Measurements from ENCODE around the gene PDE11A.

Gene PDE11A

GRCh38 chr2:177669201-177669600 is 403.4 kb downstream of the PDE11A start:
- no peaks in the 10 kb centered on the region for H3K27me3 ChIP-seq (ENCODE audit: control insufficient read depth in 2 of 2, insufficient read depth in 2 of 2, low read length in 2 of 2)
- H3K9ac ChIP-seq (ENCODE audit: low read depth in 1 of 2, low read length in 2 of 2) = no peak overlapping the region
- H3K27ac ChIP-seq (ENCODE audit: low read depth in 2 of 2, low read length in 2 of 2) = no peak overlapping the region
- H3K4me1 ChIP-seq (ENCODE audit: control insufficient read depth in 2 of 2, insufficient read depth in 2 of 2, low read length in 2 of 2) = no peaks in the 10 kb centered on the region
- H3K9me3 ChIP-seq (ENCODE audit: control insufficient read depth in 2 of 2, low read length in 2 of 2) = no peaks in the 10 kb centered on the region
- H3K36me3 ChIP-seq (ENCODE audit: control insufficient read depth in 2 of 2, insufficient read depth in 2 of 2, low read length in 2 of 2) = no peaks in the 10 kb centered on the region
- H3K4me3 ChIP-seq (ENCODE audit: low read length in 2 of 2) = no peak overlapping the region

GRCh38 chr2:177668617-177669016 is 404.0 kb downstream of the PDE11A start:
- Histone ChIP-seq H3K4me1 (ENCODE audit: control insufficient read depth in 2 of 2, insufficient read depth in 2 of 2, low read length in 2 of 2) (no peaks in the 10 kb centered on the region), H3K9ac (ENCODE audit: low read depth in 1 of 2, low read length in 2 of 2) (no peak overlapping the region), H3K27ac (ENCODE audit: low read depth in 2 of 2, low read length in 2 of 2) (no peak overlapping the region), H3K9me3 (ENCODE audit: control insufficient read depth in 2 of 2, low read length in 2 of 2) (no peaks in the 10 kb centered on the region), H3K27me3 (ENCODE audit: control insufficient read depth in 2 of 2, insufficient read depth in 2 of 2, low read length in 2 of 2) (no peaks in the 10 kb centered on the region), H3K36me3 (ENCODE audit: control insufficient read depth in 2 of 2, insufficient read depth in 2 of 2, low read length in 2 of 2) (no peaks in the 10 kb centered on the region), H3K4me3 (ENCODE audit: low read length in 2 of 2) (no peak overlapping the region)

GRCh38 chr2:177667626-177668025 is 405.0 kb downstream of the PDE11A start:
- no peak overlapping the region for H3K27ac ChIP-seq (ENCODE audit: low read depth in 2 of 2, low read length in 2 of 2)
- H3K9ac ChIP-seq (ENCODE audit: low read depth in 1 of 2, low read length in 2 of 2) = no peak overlapping the region
- H3K4me3 ChIP-seq (ENCODE audit: low read length in 2 of 2) = no peak overlapping the region
- H3K4me1 ChIP-seq (ENCODE audit: control insufficient read depth in 2 of 2, insufficient read depth in 2 of 2, low read length in 2 of 2) = no peaks in the 10 kb centered on the region
- no peaks in the 10 kb centered on the region for H3K9me3 ChIP-seq (ENCODE audit: control insufficient read depth in 2 of 2, low read length in 2 of 2)
- no peaks in the 10 kb centered on the region for H3K27me3 ChIP-seq (ENCODE audit: control insufficient read depth in 2 of 2, insufficient read depth in 2 of 2, low read length in 2 of 2)
- no peaks in the 10 kb centered on the region for H3K36me3 ChIP-seq (ENCODE audit: control insufficient read depth in 2 of 2, insufficient read depth in 2 of 2, low read length in 2 of 2)

- H3K4me1 ChIP-seq (ENCODE audit: control insufficient read depth in 2 of 2, insufficient read depth in 2 of 2, low read length in 2 of 2) = no peaks in the 10 kb centered on the region
- no peak overlapping the region for H3K27ac ChIP-seq (ENCODE audit: low read depth in 2 of 2, low read length in 2 of 2)
- H3K36me3 ChIP-seq (ENCODE audit: control insufficient read depth in 2 of 2, insufficient read depth in 2 of 2, low read length in 2 of 2) = no peaks in the 10 kb centered on the region
- no peaks in the 10 kb centered on the region for H3K9me3 ChIP-seq (ENCODE audit: control insufficient read depth in 2 of 2, low read length in 2 of 2)
- H3K4me3 ChIP-seq (ENCODE audit: low read length in 2 of 2) = no peak overlapping the region
- no peaks in the 10 kb centered on the region for H3K27me3 ChIP-seq (ENCODE audit: control insufficient read depth in 2 of 2, insufficient read depth in 2 of 2, low read length in 2 of 2)
- no peak overlapping the region for H3K9ac ChIP-seq (ENCODE audit: low read depth in 1 of 2, low read length in 2 of 2)
Measured at GRCh38 chr2:177666408-177666807, 406.2 kb downstream of the PDE11A start.

GRCh38 chr2:177665948-177666347 is 406.6 kb downstream of the PDE11A start:
- Histone ChIP-seq H3K27ac (ENCODE audit: low read depth in 2 of 2, low read length in 2 of 2) (no peak overlapping the region), H3K36me3 (ENCODE audit: control insufficient read depth in 2 of 2, insufficient read depth in 2 of 2, low read length in 2 of 2) (no peaks in the 10 kb centered on the region), H3K9ac (ENCODE audit: low read depth in 1 of 2, low read length in 2 of 2) (no peak overlapping the region), H3K4me3 (ENCODE audit: low read length in 2 of 2) (no peak overlapping the region), H3K27me3 (ENCODE audit: control insufficient read depth in 2 of 2, insufficient read depth in 2 of 2, low read length in 2 of 2) (no peaks in the 10 kb centered on the region), H3K9me3 (ENCODE audit: control insufficient read depth in 2 of 2, low read length in 2 of 2) (no peaks in the 10 kb centered on the region), H3K4me1 (ENCODE audit: control insufficient read depth in 2 of 2, insufficient read depth in 2 of 2, low read length in 2 of 2) (no peaks in the 10 kb centered on the region)

- H3K9ac ChIP-seq (ENCODE audit: low read depth in 1 of 2, low read length in 2 of 2) = no peak overlapping the region
- H3K9me3 ChIP-seq (ENCODE audit: control insufficient read depth in 2 of 2, low read length in 2 of 2) = no peaks in the 10 kb centered on the region
- no peaks in the 10 kb centered on the region for H3K4me1 ChIP-seq (ENCODE audit: control insufficient read depth in 2 of 2, insufficient read depth in 2 of 2, low read length in 2 of 2)
- no peaks in the 10 kb centered on the region for H3K36me3 ChIP-seq (ENCODE audit: control insufficient read depth in 2 of 2, insufficient read depth in 2 of 2, low read length in 2 of 2)
- H3K27ac ChIP-seq (ENCODE audit: low read depth in 2 of 2, low read length in 2 of 2) = no peak overlapping the region
- no peak overlapping the region for H3K4me3 ChIP-seq (ENCODE audit: low read length in 2 of 2)
- no peaks in the 10 kb centered on the region for H3K27me3 ChIP-seq (ENCODE audit: control insufficient read depth in 2 of 2, insufficient read depth in 2 of 2, low read length in 2 of 2)
Measured at GRCh38 chr2:177665328-177665727, 407.2 kb downstream of the PDE11A start.

GRCh38 chr2:177662895-177663294 is 409.7 kb downstream of the PDE11A start:
- no peaks in the 10 kb centered on the region for H3K36me3 ChIP-seq (ENCODE audit: control insufficient read depth in 2 of 2, insufficient read depth in 2 of 2, low read length in 2 of 2)
- no peak overlapping the region for H3K27ac ChIP-seq (ENCODE audit: low read depth in 2 of 2, low read length in 2 of 2)
- no peaks in the 10 kb centered on the region for H3K27me3 ChIP-seq (ENCODE audit: control insufficient read depth in 2 of 2, insufficient read depth in 2 of 2, low read length in 2 of 2)
- no peaks in the 10 kb centered on the region for H3K9me3 ChIP-seq (ENCODE audit: control insufficient read depth in 2 of 2, low read length in 2 of 2)
- H3K9ac ChIP-seq (ENCODE audit: low read depth in 1 of 2, low read length in 2 of 2) = no peak overlapping the region
- H3K4me3 ChIP-seq (ENCODE audit: low read length in 2 of 2) = no peak overlapping the region
- no peaks in the 10 kb centered on the region for H3K4me1 ChIP-seq (ENCODE audit: control insufficient read depth in 2 of 2, insufficient read depth in 2 of 2, low read length in 2 of 2)

GRCh38 chr2:177660742-177661141 is 411.8 kb downstream of the PDE11A start:
- Histone ChIP-seq H3K27me3 (ENCODE audit: control insufficient read depth in 2 of 2, insufficient read depth in 2 of 2, low read length in 2 of 2) (no peaks in the 10 kb centered on the region), H3K9me3 (ENCODE audit: control insufficient read depth in 2 of 2, low read length in 2 of 2) (no peaks in the 10 kb centered on the region), H3K4me3 (ENCODE audit: low read length in 2 of 2) (no peak overlapping the region), H3K4me1 (ENCODE audit: control insufficient read depth in 2 of 2, insufficient read depth in 2 of 2, low read length in 2 of 2) (no peaks in the 10 kb centered on the region), H3K36me3 (ENCODE audit: control insufficient read depth in 2 of 2, insufficient read depth in 2 of 2, low read length in 2 of 2) (no peaks in the 10 kb centered on the region), H3K9ac (ENCODE audit: low read depth in 1 of 2, low read length in 2 of 2) (no peak overlapping the region), H3K27ac (ENCODE audit: low read depth in 2 of 2, low read length in 2 of 2) (no peak overlapping the region)

- H3K4me1 ChIP-seq (ENCODE audit: control insufficient read depth in 2 of 2, insufficient read depth in 2 of 2, low read length in 2 of 2) = no peaks in the 10 kb centered on the region
- H3K9me3 ChIP-seq (ENCODE audit: control insufficient read depth in 2 of 2, low read length in 2 of 2) = no peaks in the 10 kb centered on the region
- no peaks in the 10 kb centered on the region for H3K27me3 ChIP-seq (ENCODE audit: control insufficient read depth in 2 of 2, insufficient read depth in 2 of 2, low read length in 2 of 2)
- no peak overlapping the region for H3K27ac ChIP-seq (ENCODE audit: low read depth in 2 of 2, low read length in 2 of 2)
- no peaks in the 10 kb centered on the region for H3K36me3 ChIP-seq (ENCODE audit: control insufficient read depth in 2 of 2, insufficient read depth in 2 of 2, low read length in 2 of 2)
- no peak overlapping the region for H3K9ac ChIP-seq (ENCODE audit: low read depth in 1 of 2, low read length in 2 of 2)
- H3K4me3 ChIP-seq (ENCODE audit: low read length in 2 of 2) = no peak overlapping the region
Measured at GRCh38 chr2:177658309-177658708, 414.3 kb downstream of the PDE11A start.

GRCh38 chr2:177651833-177652232 is 420.7 kb downstream of the PDE11A start:
- Histone ChIP-seq H3K36me3 (ENCODE audit: control insufficient read depth in 2 of 2, insufficient read depth in 2 of 2, low read length in 2 of 2) (no peaks in the 10 kb centered on the region), H3K9me3 (ENCODE audit: control insufficient read depth in 2 of 2, low read length in 2 of 2) (no peaks in the 10 kb centered on the region), H3K27ac (ENCODE audit: low read depth in 2 of 2, low read length in 2 of 2) (no peak overlapping the region), H3K9ac (ENCODE audit: low read depth in 1 of 2, low read length in 2 of 2) (no peak overlapping the region), H3K27me3 (ENCODE audit: control insufficient read depth in 2 of 2, insufficient read depth in 2 of 2, low read length in 2 of 2) (peaks cover 0 to 2% of the 10 kb centered on the region in 2 donors), H3K4me1 (ENCODE audit: control insufficient read depth in 2 of 2, insufficient read depth in 2 of 2, low read length in 2 of 2) (no peaks in the 10 kb centered on the region), H3K4me3 (ENCODE audit: low read length in 2 of 2) (no peak overlapping the region)

All from mucosa of rectum (tissue), 2 donors.